Activated CD8-positive, alpha-beta memory T cell treated with anti-CD3 and anti-CD28 coated beads, Interleukin-2, amount 50 U/mL, for 24 hours (primary cell): ENCODE results near the gene ROPN1L.
"Not testable (repeated sequence)": the region's sequence is repeated elsewhere in the genome, so short reads cannot be mapped to it uniquely, and the experiment has no call there.

Source experiments
- DNase-seq: peaks from one replicate; pipeline ENCODE4 v3.0.0-alpha.2; 2020; ENCODE audit errors: extremely low read depth

ROPN1L gene

GRCh38 chr5:10501554-10502075 lies 59.9 kb downstream of the ROPN1L start:
- no peak for DNase-seq

GRCh38 chr5:10502130-10502529 lies 60.5 kb downstream of the ROPN1L start:
- DNase-seq: no peak

- DNase-seq: no peak
Measured at GRCh38 chr5:10502578-10502977, 60.9 kb downstream of the ROPN1L start.

GRCh38 chr5:10503321-10503720 lies 61.6 kb downstream of the ROPN1L start:
- no peak for DNase-seq

GRCh38 chr5:10503997-10504793 lies 62.5 kb downstream of the ROPN1L start:
- DNase-seq: no peak

- no peak for DNase-seq
Measured at GRCh38 chr5:10505517-10506095, 63.9 kb downstream of the ROPN1L start.

GRCh38 chr5:10506535-10506934 lies 64.9 kb downstream of the ROPN1L start:
- DNase-seq: no peak

GRCh38 chr5:10507575-10508096 lies 66.0 kb downstream of the ROPN1L start:
- DNase-seq: no peak

GRCh38 chr5:10509575-10509974 lies 67.9 kb downstream of the ROPN1L start:
- DNase-seq: no peak

- no peak for DNase-seq
Measured at GRCh38 chr5:10511741-10512640, 70.3 kb downstream of the ROPN1L start.

GRCh38 chr5:10513501-10514442 lies 72.1 kb downstream of the ROPN1L start:
- no peak for DNase-seq

GRCh38 chr5:10514572-10514971 lies 72.9 kb downstream of the ROPN1L start:
- not testable (repeated sequence) for DNase-seq
